ENCODE data around the gene KDM2A. TPM values are rescaled to one million over a fixed set of nuclear protein-coding genes. Genes with fewer than 3 reads are reported as not detected.

The KDM2A gene
- 25.4 TPM for polyA plus RNA-seq (2013, experiment 1 of 2)
- polyA plus RNA-seq (2013, experiment 2 of 2), result 26.1 TPM

GRCh38 chr11:67118801-67119584, at the start of gene KDM2A:
Gene KDM2A (plus strand): TSS chr11:67119263. CDS start chr11:67121317, 2,054 bp downstream.
- Histone ChIP-seq H4K8ac (ENCODE audit: low read depth, low read length) (no peak within 1 kb of the TSS), H3K27me3 (ENCODE audit: control insufficient read depth in 3 of 3, insufficient read depth in 3 of 3, low read depth in 1 of 3, low read length in 3 of 3) (no peaks in the 10 kb centered on the region), H3K4me2 (ENCODE audit: insufficient read depth, low read length, poor library complexity, severe bottlenecking) (peak within 1 kb of the TSS; percentile 86), H2BK15ac (ENCODE audit: low read length) (peak within 1 kb of the TSS; percentile 98), H3K4me1 (ENCODE audit: control insufficient read depth in 2 of 2, insufficient read depth in 1 of 2, low read depth in 1 of 2, low read length in 2 of 2) (peaks cover 3 to 11% of the 10 kb centered on the region in 2 donors), H3K9ac (ENCODE audit: low read depth, low read length, poor library complexity) (peak within 1 kb of the TSS; percentile 96), H3K18ac (ENCODE audit: low read length) (peak within 1 kb of the TSS; percentile 100), H4K91ac (ENCODE audit: low read depth, low read length, poor library complexity) (peak within 1 kb of the TSS; percentile 68), H3K9me3 (replicated peaks in 1 of 2; ENCODE audit: control insufficient read depth in 2 of 2, insufficient read depth in 1 of 2, low read depth in 1 of 2, low read length in 2 of 2) (no peaks in the 10 kb centered on the region), H3K27ac (replicated peaks; ENCODE audit: low read length) (peak within 1 kb of the TSS; percentile 96), H2BK5ac (ENCODE audit: low read length) (peak within 1 kb of the TSS; percentile 99), H2BK12ac (ENCODE audit: low read length) (peak within 1 kb of the TSS; percentile 82), H3K36me3 (replicated peaks in 1 of 2; ENCODE audit: control insufficient read depth in 2 of 2, insufficient read depth in 2 of 2, low read length in 2 of 2) (peaks cover 2 to 20% of the 10 kb centered on the region in 2 donors), H2AK5ac (ENCODE audit: low read depth, low read length) (peak within 1 kb of the TSS; percentile 99), H2AFZ (ENCODE audit: low read length) (peak within 1 kb of the TSS; percentile 93), H3K79me1 (ENCODE audit: low read depth, low read length) (peaks cover 8% of the 10 kb centered on the region), H3K4ac (ENCODE audit: low read length) (peak within 1 kb of the TSS; percentile 84), H2BK120ac (ENCODE audit: low read depth, low read length) (peak within 1 kb of the TSS; percentile 89), H3K14ac (ENCODE audit: low read length) (peak within 1 kb of the TSS; percentile 94), H3K23ac (ENCODE audit: low read depth, low read length, poor library complexity) (peak within 1 kb of the TSS; percentile 96), H3K4me3 (ENCODE audit: low read length in 2 of 2) (peak within 1 kb of the TSS; percentile 86 to 98)
- no CpG with 5 or more reads among the region's 97 CpGs for WGBS, 2 donors (ENCODE audit: extremely low coverage in 2 of 2, insufficient read length in 2 of 2, insufficient replicate concordance in 1 of 2)
- peak; percentile 99 for DNase-seq (ENCODE audit: low spot score)

- H3K4me2 ChIP-seq (ENCODE audit: insufficient read depth, low read length, poor library complexity, severe bottlenecking), result peak overlapping the region; percentile 76
- peak overlapping the region; percentile 80 for H3K23ac ChIP-seq (ENCODE audit: low read depth, low read length, poor library complexity)
- no peaks in the 10 kb centered on the region for H3K36me3 ChIP-seq (replicated peaks in 1 of 2; ENCODE audit: control insufficient read depth in 2 of 2, insufficient read depth in 2 of 2, low read length in 2 of 2)
- H3K18ac ChIP-seq (ENCODE audit: low read length), result peak overlapping the region; percentile 95
- no peak overlapping the region for H3K4ac ChIP-seq (ENCODE audit: low read length)
- no peaks in the 10 kb centered on the region for H3K79me1 ChIP-seq (ENCODE audit: low read depth, low read length)
- peak overlapping the region; percentile 63 for H3K9ac ChIP-seq (ENCODE audit: low read depth, low read length, poor library complexity)
- H3K4me1 ChIP-seq (ENCODE audit: control insufficient read depth in 2 of 2, insufficient read depth in 1 of 2, low read depth in 1 of 2, low read length in 2 of 2), result no peaks in the 10 kb centered on the region
- H3K27ac ChIP-seq (replicated peaks; ENCODE audit: low read length), result no peak overlapping the region
- peak overlapping the region; percentile 94 for H2BK12ac ChIP-seq (ENCODE audit: low read length)
- H2BK120ac ChIP-seq (ENCODE audit: low read depth, low read length), result no peak overlapping the region
- no peaks in the 10 kb centered on the region for H3K9me3 ChIP-seq (replicated peaks in 1 of 2; ENCODE audit: control insufficient read depth in 2 of 2, insufficient read depth in 1 of 2, low read depth in 1 of 2, low read length in 2 of 2)
- H2AFZ ChIP-seq (ENCODE audit: low read length), result peak overlapping the region; percentile 98
- DNase-seq (ENCODE audit: low spot score), result peak; percentile 69
- peak overlapping the region; percentile 67 for H2BK15ac ChIP-seq (ENCODE audit: low read length)
- WGBS, 2 donors (ENCODE audit: extremely low coverage in 2 of 2, insufficient read length in 2 of 2, insufficient replicate concordance in 1 of 2), result no CpG with 5 or more reads among the region's 53 CpGs
- no peak overlapping the region for H4K8ac ChIP-seq (ENCODE audit: low read depth, low read length)
- peak overlapping the region; percentile 94 for H3K14ac ChIP-seq (ENCODE audit: low read length)
- H3K4me3 ChIP-seq (ENCODE audit: low read length in 2 of 2), result peak overlapping the region; percentile 37 to 73
- peak overlapping the region; percentile 87 for H2BK5ac ChIP-seq (ENCODE audit: low read length)
- H3K27me3 ChIP-seq (ENCODE audit: control insufficient read depth in 3 of 3, insufficient read depth in 3 of 3, low read depth in 1 of 3, low read length in 3 of 3), result peaks cover 0 to 28% (median 0%) of the 10 kb centered on the region in 3 experiments
- peak overlapping the region; percentile 53 for H4K91ac ChIP-seq (ENCODE audit: low read depth, low read length, poor library complexity)
- peak overlapping the region; percentile 21 for H2AK5ac ChIP-seq (ENCODE audit: low read depth, low read length)
Observed at GRCh38 chr11:67071420-67072284, 47.4 kb upstream of the KDM2A start.

GRCh38 chr11:67072295-67072694, 46.8 kb upstream of the KDM2A start:
- no peak overlapping the region for H2AFZ ChIP-seq (ENCODE audit: low read length)
- no peak overlapping the region for H2BK5ac ChIP-seq (ENCODE audit: low read length)
- DNase-seq (ENCODE audit: low spot score), result no peak
- H2BK120ac ChIP-seq (ENCODE audit: low read depth, low read length), result no peak overlapping the region
- H2BK15ac ChIP-seq (ENCODE audit: low read length), result no peak overlapping the region
- no peaks in the 10 kb centered on the region for H3K9me3 ChIP-seq (replicated peaks in 1 of 2; ENCODE audit: control insufficient read depth in 2 of 2, insufficient read depth in 1 of 2, low read depth in 1 of 2, low read length in 2 of 2)
- WGBS, 2 donors (ENCODE audit: extremely low coverage in 2 of 2, insufficient read length in 2 of 2, insufficient replicate concordance in 1 of 2), result no CpG with 5 or more reads among the region's 11 CpGs
- H3K14ac ChIP-seq (ENCODE audit: low read length), result no peak overlapping the region
- H2AK5ac ChIP-seq (ENCODE audit: low read depth, low read length), result no peak overlapping the region
- H4K8ac ChIP-seq (ENCODE audit: low read depth, low read length), result no peak overlapping the region
- H2BK12ac ChIP-seq (ENCODE audit: low read length), result no peak overlapping the region
- H3K23ac ChIP-seq (ENCODE audit: low read depth, low read length, poor library complexity), result no peak overlapping the region
- H3K27me3 ChIP-seq (ENCODE audit: control insufficient read depth in 3 of 3, insufficient read depth in 3 of 3, low read depth in 1 of 3, low read length in 3 of 3), result peaks cover 0 to 28% (median 0%) of the 10 kb centered on the region in 3 experiments
- H3K79me1 ChIP-seq (ENCODE audit: low read depth, low read length), result no peaks in the 10 kb centered on the region
- no peak overlapping the region for H4K91ac ChIP-seq (ENCODE audit: low read depth, low read length, poor library complexity)
- H3K4me1 ChIP-seq (ENCODE audit: control insufficient read depth in 2 of 2, insufficient read depth in 1 of 2, low read depth in 1 of 2, low read length in 2 of 2), result no peaks in the 10 kb centered on the region
- no peak overlapping the region for H3K4me2 ChIP-seq (ENCODE audit: insufficient read depth, low read length, poor library complexity, severe bottlenecking)
- H3K27ac ChIP-seq (replicated peaks; ENCODE audit: low read length), result no peak overlapping the region
- no peak overlapping the region for H3K4ac ChIP-seq (ENCODE audit: low read length)
- H3K36me3 ChIP-seq (replicated peaks in 1 of 2; ENCODE audit: control insufficient read depth in 2 of 2, insufficient read depth in 2 of 2, low read length in 2 of 2), result no peaks in the 10 kb centered on the region
- H3K9ac ChIP-seq (ENCODE audit: low read depth, low read length, poor library complexity), result no peak overlapping the region
- no peak overlapping the region for H3K4me3 ChIP-seq (ENCODE audit: low read length in 2 of 2)
- no peak overlapping the region for H3K18ac ChIP-seq (ENCODE audit: low read length)
